ENCODE data around the gene HABP2.
A peak's percentile ranks its signal among the peaks of the same experiment; 100 is the strongest.

Gene HABP2

GRCh38 chr10:113560071-113560470 is 7.2 kb downstream of the HABP2 start:
- no peak for DNase-seq

- no peak for DNase-seq
These were observed 8.4 kb downstream of the HABP2 start for GRCh38 chr10:113561214-113561613.

- DNase-seq: no peak
These were observed 9.2 kb downstream of the HABP2 start for GRCh38 chr10:113562069-113562468.

- no peak for DNase-seq
These were observed 9.9 kb downstream of the HABP2 start for GRCh38 chr10:113562704-113563103.

GRCh38 chr10:113563306-113564088 is 10.6 kb downstream of the HABP2 start:
- DNase-seq: peak; percentile 72

- no peak for DNase-seq
These were observed 12.5 kb downstream of the HABP2 start for GRCh38 chr10:113565364-113565763.

GRCh38 chr10:113566888-113567287 is 14.0 kb downstream of the HABP2 start:
- no peak for DNase-seq

GRCh38 chr10:113569576-113569975 is 16.7 kb downstream of the HABP2 start:
- no peak for DNase-seq

- no peak for DNase-seq
These were observed 19.9 kb downstream of the HABP2 start for GRCh38 chr10:113572520-113573290.

GRCh38 chr10:113573368-113573767 is 20.5 kb downstream of the HABP2 start:
- no peak for DNase-seq

GRCh38 chr10:113576852-113577251 is 24.0 kb downstream of the HABP2 start:
- no peak for DNase-seq

- no peak for DNase-seq
These were observed 25.9 kb downstream of the HABP2 start for GRCh38 chr10:113578773-113579172.

- DNase-seq: no peak
These were observed 28.2 kb downstream of the HABP2 start for GRCh38 chr10:113581092-113581491.

- no peak for DNase-seq
These were observed 30.7 kb downstream of the HABP2 start for GRCh38 chr10:113583571-113583970.

- DNase-seq: no peak
These were observed 33.1 kb downstream of the HABP2 start for GRCh38 chr10:113585949-113586348.

GRCh38 chr10:113589201-113589770 is 36.4 kb downstream of the HABP2 start:
- DNase-seq: no peak

GRCh38 chr10:113590581-113590980 is 37.7 kb downstream of the HABP2 start:
- no peak for DNase-seq

- no peak for DNase-seq
These were observed 39.5 kb downstream of the HABP2 start for GRCh38 chr10:113592380-113592779.

- no peak for DNase-seq
These were observed 41.8 kb downstream of the HABP2 start for GRCh38 chr10:113594652-113595051.

GRCh38 chr10:113600569-113600968 is 47.7 kb downstream of the HABP2 start:
- DNase-seq: no peak

GRCh38 chr10:113603057-113603777 is 50.4 kb downstream of the HABP2 start:
- DNase-seq: no peak

- DNase-seq: no peak
These were observed 51.7 kb downstream of the HABP2 start for GRCh38 chr10:113604572-113604971.

Data from midbrain (tissue), 1 donor.